Eye (tissue), 1 donor: ENCODE measurements around the gene TOX2.

Source experiments
- DNase-seq: peaks from one replicate; pipeline ENCODE4 v3.0.0-alpha.2; 2015

The TOX2 gene

GRCh38 chr20:44067650-44068081, 153.0 kb downstream of the TOX2 start:
- no peak for DNase-seq

- DNase-seq: no peak
Measured at GRCh38 chr20:44068316-44069201, 153.9 kb downstream of the TOX2 start.

DNA sequence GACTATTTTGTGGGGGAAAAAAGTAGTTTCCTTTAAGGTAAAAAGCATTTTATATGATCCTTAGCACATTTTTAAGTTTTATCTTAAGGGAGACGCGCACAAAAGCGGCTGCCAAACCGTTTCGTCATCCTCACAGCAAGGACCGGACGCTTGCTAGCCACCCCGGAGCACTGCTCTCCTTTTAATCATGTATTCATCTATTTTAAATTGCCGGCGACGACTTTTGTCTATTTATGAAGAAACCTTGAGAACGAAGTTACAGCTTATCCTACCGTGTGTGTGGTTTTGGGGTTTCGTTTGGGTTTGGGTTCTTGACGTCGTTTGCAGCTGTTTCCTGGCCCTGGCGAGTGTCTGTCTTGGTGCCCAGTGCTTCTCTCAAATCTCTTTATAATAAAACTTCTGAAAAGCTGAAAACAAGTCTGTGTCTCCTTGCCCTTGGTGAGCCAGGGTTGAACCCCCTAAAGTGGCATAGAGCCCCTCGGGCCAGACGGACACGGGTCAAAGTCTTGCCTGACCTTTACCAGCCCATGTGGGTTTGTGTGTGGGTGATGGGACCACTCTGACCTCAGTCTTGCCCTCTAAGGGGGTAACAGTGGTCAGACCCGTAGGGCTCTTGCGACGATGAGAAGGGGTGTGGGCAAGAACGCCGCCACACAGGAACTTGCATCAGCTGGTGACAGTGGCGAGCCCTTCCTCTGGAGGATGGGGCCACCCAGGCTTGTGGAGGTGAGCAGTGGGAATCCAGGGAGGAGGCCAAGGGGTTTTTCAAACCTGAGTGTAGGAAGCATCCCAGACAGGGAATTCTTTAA, 154.8 kb downstream of the TOX2 start:
- DNase-seq: no peak

DNA sequence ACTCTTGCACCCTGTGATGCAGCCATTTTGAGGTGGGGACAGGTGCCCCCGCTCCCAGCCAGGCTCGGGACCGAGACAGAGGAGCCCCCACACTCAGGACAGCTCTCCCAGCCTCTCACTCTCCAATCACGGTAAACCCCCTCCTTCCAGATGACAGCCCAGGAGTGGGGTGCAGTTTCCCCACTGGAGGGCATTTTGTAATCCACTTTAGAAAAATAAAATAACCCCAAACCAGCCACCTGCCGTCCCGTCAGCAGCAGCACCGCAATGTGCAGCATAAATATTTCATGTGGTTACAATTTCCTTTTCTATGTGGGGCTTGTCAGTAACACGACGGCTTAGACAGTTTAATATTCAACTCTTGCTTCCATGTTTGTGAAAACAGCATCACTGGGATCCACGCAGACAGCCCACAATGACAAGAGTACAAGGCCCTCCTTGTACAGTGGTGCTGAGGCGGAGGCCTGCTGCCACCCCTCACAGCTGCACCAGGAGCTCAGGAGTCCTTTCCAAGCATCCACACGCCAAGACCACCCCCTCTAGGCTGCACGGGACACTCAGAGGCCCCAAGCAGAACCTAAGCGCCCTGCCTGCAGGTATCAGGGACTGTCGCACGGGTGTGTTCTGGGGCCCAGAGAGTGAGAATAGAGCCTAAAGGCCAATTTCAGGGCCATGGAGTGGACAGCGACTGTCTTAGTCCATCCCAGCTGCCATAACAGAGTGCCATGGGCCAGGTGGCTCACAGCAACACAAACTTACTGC, 155.7 kb downstream of the TOX2 start:
- no peak for DNase-seq

DNA sequence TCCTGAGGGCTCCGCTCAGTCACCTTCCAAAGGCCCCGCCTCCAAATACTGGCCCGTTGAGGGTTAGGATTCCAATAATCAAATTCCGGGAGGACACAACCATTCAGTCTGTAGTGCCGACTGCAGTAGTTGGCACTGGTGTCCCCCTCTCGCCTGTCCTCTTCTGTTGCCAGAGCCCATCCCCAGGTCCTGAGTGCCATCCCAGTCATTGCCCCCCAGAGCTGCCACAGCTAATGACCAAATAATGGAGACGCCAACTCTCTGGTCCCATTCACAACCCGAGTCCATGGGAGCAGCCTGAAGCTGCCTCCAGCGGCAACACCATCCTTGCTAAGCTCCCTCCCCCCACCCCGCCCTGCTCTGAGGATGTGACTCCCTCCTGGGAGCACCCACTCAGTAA, 156.4 kb downstream of the TOX2 start:
- no peak for DNase-seq

DNA sequence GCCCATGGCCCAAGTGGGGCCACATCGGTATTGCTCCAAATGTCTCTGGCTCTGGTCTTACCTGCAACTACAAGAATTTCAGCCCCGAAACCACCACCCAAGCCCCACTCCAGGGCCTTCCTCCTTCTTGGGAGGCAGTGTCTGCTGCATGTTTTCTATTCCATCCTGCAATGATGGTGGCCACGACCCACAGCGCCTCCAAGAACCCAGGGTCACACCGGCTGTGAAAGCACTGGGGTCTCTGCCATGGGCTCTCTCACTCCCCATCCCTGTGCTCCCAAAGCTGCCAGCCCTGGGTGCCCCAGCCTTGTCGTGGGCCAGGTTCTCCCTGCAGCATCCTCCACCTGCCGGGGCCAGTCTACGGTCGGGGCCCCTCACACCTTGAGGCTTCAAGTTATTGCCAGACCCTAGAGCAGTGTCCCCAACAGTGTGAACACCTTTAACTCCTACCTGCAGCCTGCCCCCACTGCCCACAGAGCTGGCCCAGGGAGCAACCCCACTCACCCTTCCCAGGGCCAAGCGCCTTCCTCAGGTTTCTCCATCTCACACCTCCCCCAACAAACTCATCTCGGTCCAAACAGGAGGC, 157.0 kb downstream of the TOX2 start:
- no peak for DNase-seq

- DNase-seq: no peak
Measured at GRCh38 chr20:44072384-44072783, 157.7 kb downstream of the TOX2 start.

GRCh38 chr20:44073011-44073674, 158.5 kb downstream of the TOX2 start:
- peak; percentile 61 for DNase-seq

GRCh38 chr20:44073675-44074071, 159.0 kb downstream of the TOX2 start:
- DNase-seq: no peak

GRCh38 chr20:44074252-44075151, 159.8 kb downstream of the TOX2 start:
- DNase-seq: no peak

DNA sequence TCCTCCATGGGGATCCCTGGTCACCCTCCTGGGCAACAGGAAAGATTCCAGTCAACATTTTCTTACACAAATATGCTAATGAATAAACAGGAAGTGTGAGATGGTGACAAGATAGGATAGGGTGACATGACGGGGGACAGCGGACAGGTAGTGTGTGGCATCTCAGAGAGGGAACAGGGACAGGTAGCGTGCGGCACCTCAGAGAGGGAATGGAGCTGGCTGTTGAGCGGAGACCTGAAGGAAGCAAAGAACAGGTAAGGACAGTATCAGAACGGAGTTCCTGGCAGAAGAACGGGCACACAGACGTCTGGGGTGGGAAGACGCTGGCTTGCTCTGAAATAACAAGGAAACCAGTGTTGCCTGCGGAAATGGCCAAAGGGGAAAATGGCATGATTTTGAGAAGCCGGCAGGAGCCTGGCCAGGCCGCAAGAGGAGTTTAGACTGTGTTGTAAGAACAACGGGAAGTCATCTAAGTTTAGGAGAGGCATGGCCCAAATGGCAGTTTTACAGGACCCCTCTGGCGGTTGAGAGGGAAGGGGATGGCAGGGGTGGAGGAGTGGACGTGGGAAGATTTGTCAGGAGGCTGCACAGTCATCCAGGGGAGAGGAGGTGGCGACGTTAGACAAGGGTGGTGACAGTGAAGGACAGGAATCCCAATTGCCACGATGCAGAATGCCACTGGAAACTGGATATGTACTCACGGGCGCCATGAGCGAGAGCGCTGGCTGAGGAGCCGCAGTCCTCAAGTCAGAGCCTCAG, 160.7 kb downstream of the TOX2 start:
- DNase-seq: no peak

GRCh38 chr20:44075950-44076232, 161.2 kb downstream of the TOX2 start:
- DNase-seq: no peak

DNA sequence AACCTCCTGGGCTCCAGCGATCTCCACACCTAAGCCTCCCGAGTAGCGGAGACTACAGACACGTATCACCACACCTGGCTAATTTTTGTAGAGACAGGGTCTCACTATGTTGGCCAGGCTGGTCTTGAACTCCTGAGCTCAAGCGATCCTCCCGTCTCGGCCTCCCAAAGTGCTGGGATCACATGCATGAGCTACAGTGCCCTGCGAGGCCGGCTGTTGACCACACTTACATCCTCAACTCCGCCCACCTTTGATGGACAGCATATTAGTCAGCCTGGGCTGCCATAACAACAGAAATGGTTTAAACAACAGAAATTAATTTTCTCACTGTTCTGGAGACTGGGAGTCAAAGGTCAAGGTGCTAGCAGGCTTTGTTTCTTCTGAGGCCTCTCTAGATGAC, 164.6 kb downstream of the TOX2 start:
- DNase-seq: no peak

GRCh38 chr20:44080064-44080463, 165.4 kb downstream of the TOX2 start:
- DNase-seq: no peak

DNA sequence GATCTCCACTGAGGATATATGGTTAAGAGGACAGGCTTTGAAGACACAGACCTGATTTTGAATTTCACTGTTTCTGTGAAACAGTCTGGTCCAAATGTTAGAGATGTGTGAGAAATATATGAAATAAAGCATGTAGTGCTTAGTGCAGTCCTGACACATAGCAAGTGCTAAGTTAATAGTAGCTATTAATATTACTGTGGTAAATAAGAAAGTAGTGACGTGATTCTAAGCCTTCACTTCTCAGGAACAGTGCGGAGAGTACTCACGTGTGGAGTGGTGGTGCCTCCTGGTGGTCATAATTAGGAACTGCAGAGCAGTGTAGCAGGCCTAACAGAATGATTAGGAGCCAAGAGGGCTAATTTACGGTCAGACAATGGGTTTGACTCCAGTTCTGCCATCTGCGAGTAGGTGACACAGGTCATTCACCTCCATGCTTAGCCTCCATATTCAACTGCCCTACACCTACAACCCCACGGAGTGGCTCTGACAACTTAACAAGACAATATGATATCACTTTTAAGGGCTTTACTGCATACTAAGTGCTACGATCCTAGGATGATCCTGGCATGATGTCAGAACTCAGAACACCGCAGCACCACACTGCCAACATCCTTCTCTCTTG, 166.1 kb downstream of the TOX2 start:
- DNase-seq: peak; percentile 94

DNA sequence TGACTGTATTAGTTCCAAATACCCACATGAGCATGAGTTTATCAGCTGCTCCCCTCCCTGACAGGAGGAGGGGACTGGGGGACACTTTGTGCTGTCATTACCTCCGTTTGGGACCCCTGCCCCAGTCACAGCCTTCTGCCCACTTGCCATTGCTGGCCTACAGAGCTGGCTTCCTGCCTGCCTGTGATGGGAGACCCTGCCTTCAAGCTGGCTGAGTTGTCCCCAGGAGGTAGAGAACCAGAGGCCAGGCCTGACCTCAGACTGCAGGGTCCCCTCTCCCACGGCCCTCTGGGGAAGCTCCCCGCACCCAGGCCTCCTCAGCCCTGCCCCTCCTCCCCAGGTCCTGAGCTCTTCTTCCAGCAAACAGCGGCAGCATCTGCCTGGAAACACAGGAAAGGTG, 166.8 kb downstream of the TOX2 start:
- DNase-seq: no peak

DNA sequence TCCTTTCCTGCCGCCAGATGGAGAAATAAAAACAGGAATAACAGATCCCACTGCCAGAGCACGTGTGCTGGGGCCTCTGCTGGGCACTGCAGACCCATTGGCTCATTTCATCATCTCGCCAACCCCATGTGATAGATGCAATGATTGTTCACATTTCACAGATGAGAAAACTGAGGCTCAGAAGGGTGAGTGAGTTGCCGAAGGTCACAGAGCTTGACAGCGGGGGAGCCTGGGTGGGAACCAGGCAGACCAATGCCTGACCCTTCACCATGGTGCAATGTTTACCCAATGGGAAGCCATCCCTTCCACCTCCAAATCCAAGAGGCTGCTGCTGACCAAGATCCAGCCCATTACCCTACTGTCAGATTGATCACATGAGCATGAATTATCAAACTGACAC, 167.2 kb downstream of the TOX2 start:
- no peak for DNase-seq

- DNase-seq: no peak
Measured at GRCh38 chr20:44083220-44083933, 168.7 kb downstream of the TOX2 start.

- no peak for DNase-seq
Measured at GRCh38 chr20:44084439-44084838, 169.8 kb downstream of the TOX2 start.

GRCh38 chr20:44084891-44085290, 170.2 kb downstream of the TOX2 start:
- no peak for DNase-seq
